HepG2 (cell line): ENCODE results near the gene VRK1.

Experiments used
- CCAR2 ChIP-seq: fragments of 200-400 bp; formaldehyde crosslinking; optimal IDR thresholded peaks from 2 replicates; pipeline ENCODE3; 2018; ENCODE audit warnings: low read depth, mild to moderate bottlenecking, low read length, moderate library complexity
- CTCF ChIP-seq: sonication (generic); formaldehyde crosslinking; IDR thresholded peaks from 2 replicates; pipeline ENCODE4 v1.5.0; 2020; ENCODE audit warnings: mild to moderate bottlenecking, missing genetic modification reagents, moderate library complexity
- DNMT1 ChIP-seq: sonication (generic); formaldehyde crosslinking; IDR thresholded peaks from 2 replicates; pipeline ENCODE4 v1.5.1; 2020; ENCODE audit warnings: mild to moderate bottlenecking, missing genetic modification reagents
- HMG20B ChIP-seq: conservative IDR thresholded peaks from 2 replicates; pipeline ENCODE4 v1.6.1; 2016; ENCODE audit warnings: missing genetic modification reagents, missing compliant biosample characterization
- REST ChIP-seq, 2 experiments: IDR thresholded peaks; 2 replicates each; pipeline ENCODE4 v1.6.1; 2011 to 2012; ENCODE audit warnings: low read length in 2 of 2, borderline replicate concordance in 1 of 2, low read depth in 1 of 2, mild to moderate bottlenecking in 1 of 2, moderate library complexity in 1 of 2
- TMF1 ChIP-seq: sonication (generic); formaldehyde crosslinking; IDR thresholded peaks from 2 replicates; pipeline ENCODE4 v1.8.1; 2022; ENCODE audit warnings: low read depth, missing genetic modification reagents
- YY1 ChIP-seq: IDR thresholded peaks from 2 replicates; pipeline ENCODE4 v1.6.1; 2011; ENCODE audit warnings: low read length, low read depth, moderate library complexity, mild to moderate bottlenecking; ENCODE audit not compliant: insufficient read depth, insufficient replicate concordance
- ZNF274 ChIP-seq: sonication (generic); formaldehyde crosslinking; IDR thresholded peaks from 2 replicates; pipeline ENCODE4 v1.5.1; 2020; ENCODE audit warnings: mild to moderate bottlenecking, missing genetic modification reagents
- ZNF33A ChIP-seq: sonication (generic); formaldehyde crosslinking; IDR thresholded peaks from 2 replicates; pipeline ENCODE4 v1.5.1; 2020; ENCODE audit warnings: missing genetic modification reagents, mild to moderate bottlenecking, moderate library complexity, borderline replicate concordance
- ZNF766 ChIP-seq: sonication (generic); formaldehyde crosslinking; IDR thresholded peaks from 2 replicates; pipeline ENCODE4 v1.5.0; 2020; ENCODE audit warnings: missing genetic modification reagents, borderline replicate concordance
- ZNF790 ChIP-seq: sonication (generic); formaldehyde crosslinking; IDR thresholded peaks from 2 replicates; pipeline ENCODE4 v1.8.0; 2022; ENCODE audit warnings: missing genetic modification reagents, mild to moderate bottlenecking, borderline replicate concordance

GRCh38 chr14:96909841-96910364 lies 112.7 kb downstream of the VRK1 start:
- TF ChIP-seq YY1 (no peak), CCAR2 (no peak), REST (IDR thresholded peaks at IDR 0.05; ENCODE audit: borderline replicate concordance in 1 of 2, low read depth in 1 of 2, low read length in 2 of 2) (no peak), ZNF33A (CRISPR knock-in tag) (no peak), TMF1 (CRISPR knock-in tag) (no peak), ZNF274 (CRISPR knock-in tag) (no peak), CTCF (CRISPR knock-in tag) (no peak), DNMT1 (CRISPR knock-in tag) (no peak), ZNF790 (CRISPR knock-in tag) (no peak), HMG20B (CRISPR knock-in tag) (no peak), ZNF766 (CRISPR knock-in tag) (no peak)
